Measurements from ENCODE around the gene GALNT18.
"Not testable (repeated sequence)": the region's sequence is repeated elsewhere in the genome, so short reads cannot be mapped to it uniquely, and the experiment has no call there.

The GALNT18 gene

GRCh38 chr11:11372461-11372860, 249.3 kb downstream of the GALNT18 start:
- no peak for DNase-seq (ENCODE audit: low spot score)
- TF ChIP-seq, protein P1, sequence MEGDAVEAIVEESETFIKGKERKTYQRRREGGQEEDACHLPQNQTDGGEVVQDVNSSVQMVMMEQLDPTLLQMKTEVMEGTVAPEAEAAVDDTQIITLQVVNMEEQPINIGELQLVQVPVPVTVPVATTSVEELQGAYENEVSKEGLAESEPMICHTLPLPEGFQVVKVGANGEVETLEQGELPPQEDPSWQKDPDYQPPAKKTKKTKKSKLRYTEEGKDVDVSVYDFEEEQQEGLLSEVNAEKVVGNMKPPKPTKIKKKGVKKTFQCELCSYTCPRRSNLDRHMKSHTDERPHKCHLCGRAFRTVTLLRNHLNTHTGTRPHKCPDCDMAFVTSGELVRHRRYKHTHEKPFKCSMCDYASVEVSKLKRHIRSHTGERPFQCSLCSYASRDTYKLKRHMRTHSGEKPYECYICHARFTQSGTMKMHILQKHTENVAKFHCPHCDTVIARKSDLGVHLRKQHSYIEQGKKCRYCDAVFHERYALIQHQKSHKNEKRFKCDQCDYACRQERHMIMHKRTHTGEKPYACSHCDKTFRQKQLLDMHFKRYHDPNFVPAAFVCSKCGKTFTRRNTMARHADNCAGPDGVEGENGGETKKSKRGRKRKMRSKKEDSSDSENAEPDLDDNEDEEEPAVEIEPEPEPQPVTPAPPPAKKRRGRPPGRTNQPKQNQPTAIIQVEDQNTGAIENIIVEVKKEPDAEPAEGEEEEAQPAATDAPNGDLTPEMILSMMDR (IDR thresholded peaks at IDR 0.05; ENCODE audit: extremely low read depth, missing control alignments), result no peak

- DNase-seq (ENCODE audit: low spot score), result no peak
- TF ChIP-seq, protein P1 (IDR thresholded peaks at IDR 0.05; ENCODE audit: extremely low read depth, missing control alignments), result no peak
These were observed 250.9 kb downstream of the GALNT18 start for GRCh38 chr11:11370962-11371303.

DNA sequence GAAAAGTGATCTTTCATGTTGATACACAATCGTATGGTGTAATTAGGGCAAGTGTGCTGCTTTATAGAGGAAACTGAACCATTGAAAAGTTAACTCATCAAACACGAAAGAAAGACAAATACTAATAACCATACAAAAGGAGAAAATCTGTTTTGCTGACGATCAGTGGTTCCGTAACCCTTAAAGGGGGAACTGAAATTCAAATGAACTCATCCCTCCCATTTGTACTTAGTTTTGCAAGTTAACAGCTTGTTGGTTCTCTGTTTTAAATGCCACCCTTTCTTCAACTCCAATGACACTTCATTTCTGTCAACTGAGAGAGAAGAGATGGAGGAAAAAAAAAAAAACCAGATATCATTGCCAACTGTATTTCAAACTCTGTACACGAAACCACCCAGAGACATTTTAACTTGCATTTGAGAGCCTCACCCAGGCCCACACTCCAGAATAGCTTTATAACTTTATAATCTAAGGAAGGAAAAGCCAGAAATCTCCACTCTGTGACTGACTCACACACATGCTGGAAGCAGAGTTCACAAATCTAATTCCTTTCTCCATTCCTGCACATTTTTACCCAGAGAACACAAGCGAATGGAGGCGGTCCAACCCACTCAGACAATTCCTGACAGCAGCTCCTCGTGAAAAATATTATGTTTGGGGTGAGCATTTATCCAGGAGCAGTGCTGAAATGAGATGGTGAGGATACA, 251.4 kb downstream of the GALNT18 start:
- TF ChIP-seq, protein P1 (IDR thresholded peaks at IDR 0.05; ENCODE audit: extremely low read depth, missing control alignments), result no peak
- DNase-seq (ENCODE audit: low spot score), result no peak

- TF ChIP-seq, protein P1 (IDR thresholded peaks at IDR 0.05; ENCODE audit: extremely low read depth, missing control alignments), result no peak
- no peak for DNase-seq (ENCODE audit: low spot score)
These were observed 255.0 kb downstream of the GALNT18 start for GRCh38 chr11:11366793-11367192.

- TF ChIP-seq, protein P1 (IDR thresholded peaks at IDR 0.05; ENCODE audit: extremely low read depth, missing control alignments), result no peak
- DNase-seq (ENCODE audit: low spot score), result no peak
These were observed 258.1 kb downstream of the GALNT18 start for GRCh38 chr11:11363674-11364073.

- no peak for DNase-seq (ENCODE audit: low spot score)
- TF ChIP-seq, protein P1 (IDR thresholded peaks at IDR 0.05; ENCODE audit: extremely low read depth, missing control alignments), result no peak
These were observed 262.2 kb downstream of the GALNT18 start for GRCh38 chr11:11359611-11360010.

DNA sequence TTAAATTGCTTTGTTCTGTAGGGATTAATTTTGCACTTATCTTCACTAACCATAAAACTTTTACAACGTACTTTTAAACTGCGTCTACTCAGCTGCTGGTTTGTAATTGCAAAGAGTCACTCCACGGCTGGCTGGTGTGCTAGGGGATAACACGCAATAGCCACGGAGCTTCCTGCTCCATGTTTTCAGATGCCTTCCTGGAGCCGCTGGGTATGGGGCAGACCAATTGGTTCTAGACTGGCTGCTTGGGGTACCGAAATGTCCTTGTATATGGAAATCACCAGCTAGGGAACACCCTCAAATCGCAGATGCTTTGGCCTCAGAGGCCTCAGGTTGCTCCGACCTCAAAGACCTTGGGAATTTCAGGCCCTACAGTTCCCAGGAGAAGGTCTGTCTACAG, 265.0 kb downstream of the GALNT18 start:
- DNase-seq (ENCODE audit: low spot score), result no peak

DNA sequence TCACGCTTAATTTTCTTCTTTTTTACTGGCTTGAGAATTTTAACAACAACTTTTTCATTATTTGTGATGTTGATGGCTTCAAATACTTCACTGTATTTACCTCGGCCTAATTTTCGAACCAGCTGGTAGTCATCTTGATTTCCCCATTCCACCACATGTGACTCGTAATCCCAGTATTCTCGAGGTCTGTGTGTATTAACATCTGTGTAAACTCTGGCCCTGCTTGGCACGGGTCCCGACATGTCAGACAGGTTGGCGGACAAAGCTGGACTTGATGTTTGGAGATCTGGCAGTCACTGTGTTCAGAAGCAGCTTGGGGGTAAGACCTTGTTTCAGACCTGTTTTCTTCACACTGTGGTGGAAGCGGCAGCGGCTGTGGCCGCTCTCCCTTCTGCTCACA, 268.9 kb downstream of the GALNT18 start, which contains the start of gene CSNK2A3:
CSNK2A3 (minus strand) TSS at position 373 of the 400 bp plus-strand sequence; CDS start at position 242, 131 bp downstream.
- DNase-seq (ENCODE audit: low spot score), result not testable (repeated sequence)

More for the DNA sequence above, 265.0 kb downstream of the GALNT18 start:
- TF ChIP-seq, protein P1 (IDR thresholded peaks at IDR 0.05; ENCODE audit: extremely low read depth, missing control alignments), result no peak

DNA sequence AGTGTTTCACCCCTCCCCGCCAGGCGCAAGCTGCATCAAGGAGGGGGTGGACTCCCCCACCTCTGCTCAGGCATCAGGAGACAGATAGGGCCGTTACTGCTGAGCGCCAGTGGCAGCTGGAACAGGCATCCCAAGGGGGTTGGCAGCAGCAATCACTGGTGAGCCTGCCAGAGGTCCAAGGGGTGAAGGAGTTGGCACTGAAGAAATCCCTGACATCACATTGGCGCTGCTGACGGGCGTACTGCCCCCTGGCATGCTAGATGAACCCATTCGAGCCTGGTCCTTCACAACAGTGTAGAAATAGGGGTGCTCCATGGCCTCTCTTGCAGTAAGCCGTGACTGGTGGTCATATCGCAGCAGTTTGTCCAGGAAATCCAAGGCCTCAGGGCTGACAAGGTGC, 270.0 kb downstream of the GALNT18 start:
- not testable (repeated sequence) for DNase-seq (ENCODE audit: low spot score)
